ENCODE results near the gene KIF27.
"Not testable (repeated sequence)": the region's sequence is repeated elsewhere in the genome, so short reads cannot be mapped to it uniquely, and the experiment has no call there.

KIF27 gene

GRCh38 chr9:83932851-83933250 is 11.6 kb upstream of the KIF27 start:
- DNase-seq, result no peak

GRCh38 chr9:83932011-83932410 is 10.8 kb upstream of the KIF27 start:
- no peak for DNase-seq

GRCh38 chr9:83930881-83931280 is 9.6 kb upstream of the KIF27 start:
- no peak for DNase-seq

GRCh38 chr9:83927591-83927990 is 6.4 kb upstream of the KIF27 start:
- no peak for DNase-seq

- peak; percentile 53 for DNase-seq
These were observed 734 bp downstream of the KIF27 start for GRCh38 chr9:83920469-83920926.

- DNase-seq, result no peak
These were observed 2.1 kb downstream of the KIF27 start for GRCh38 chr9:83919111-83919510.

GRCh38 chr9:83912194-83912593 is 9.0 kb downstream of the KIF27 start:
- not testable (repeated sequence) for DNase-seq

GRCh38 chr9:83906144-83906543 is 15.1 kb downstream of the KIF27 start:
- DNase-seq, result no peak

GRCh38 chr9:83900615-83901014 is 20.6 kb downstream of the KIF27 start:
- DNase-seq, result not testable (repeated sequence)

- not testable (repeated sequence) for DNase-seq
These were observed 26.9 kb downstream of the KIF27 start for GRCh38 chr9:83894301-83894700.

- DNase-seq, result not testable (repeated sequence)
These were observed 34.7 kb downstream of the KIF27 start for GRCh38 chr9:83886498-83886897.

- DNase-seq, result not testable (repeated sequence)
These were observed 35.5 kb downstream of the KIF27 start for GRCh38 chr9:83885559-83886240.

- DNase-seq, result not testable (repeated sequence)
These were observed 39.4 kb downstream of the KIF27 start for GRCh38 chr9:83881687-83882408.

- not testable (repeated sequence) for DNase-seq
These were observed 45.7 kb downstream of the KIF27 start for GRCh38 chr9:83875559-83875958.

GRCh38 chr9:83849895-83850294 is 71.3 kb downstream of the KIF27 start:
- DNase-seq, result not testable (repeated sequence)

- not testable (repeated sequence) for DNase-seq
These were observed 84.1 kb downstream of the KIF27 start for GRCh38 chr9:83837070-83837643.

GRCh38 chr9:83830426-83831071 is 90.7 kb downstream of the KIF27 start:
- not testable (repeated sequence) for DNase-seq

- DNase-seq, result not testable (repeated sequence)
These were observed 96.1 kb downstream of the KIF27 start for GRCh38 chr9:83824986-83825623.

GRCh38 chr9:83817356-83818278 is 103.6 kb downstream of the KIF27 start, which contains the start of gene GKAP1:
GKAP1 (minus strand) TSS chr9:83817769; CDS start chr9:83806517, 11,252 bp downstream.
- DNase-seq, result peak; percentile 48

GRCh38 chr9:83817011-83817355 is 104.2 kb downstream of the KIF27 start:
- DNase-seq, result not testable (repeated sequence)

- DNase-seq, result not testable (repeated sequence)
These were observed 106.1 kb downstream of the KIF27 start for GRCh38 chr9:83815120-83815519.

GRCh38 chr9:83809213-83809612 is 112.0 kb downstream of the KIF27 start:
- not testable (repeated sequence) for DNase-seq
